Stimulated activated CD8-positive, alpha-beta memory T cell treated with anti-CD3 and anti-CD28 coated beads, Interleukin-4, amount 100 ng/mL, for 1 hour (primary cell): Measurements from ENCODE around the gene ARHGAP4.
A peak's percentile ranks its signal among the peaks of the same experiment; 100 is the strongest.

ENCODE experiments used
- DNase-seq, 2 donors: peaks; one replicate each; pipeline ENCODE4 v3.0.0-alpha.2; 2020; ENCODE audit warnings: low read depth in 2 of 2, low spot score in 1 of 2

Gene ARHGAP4

DNA sequence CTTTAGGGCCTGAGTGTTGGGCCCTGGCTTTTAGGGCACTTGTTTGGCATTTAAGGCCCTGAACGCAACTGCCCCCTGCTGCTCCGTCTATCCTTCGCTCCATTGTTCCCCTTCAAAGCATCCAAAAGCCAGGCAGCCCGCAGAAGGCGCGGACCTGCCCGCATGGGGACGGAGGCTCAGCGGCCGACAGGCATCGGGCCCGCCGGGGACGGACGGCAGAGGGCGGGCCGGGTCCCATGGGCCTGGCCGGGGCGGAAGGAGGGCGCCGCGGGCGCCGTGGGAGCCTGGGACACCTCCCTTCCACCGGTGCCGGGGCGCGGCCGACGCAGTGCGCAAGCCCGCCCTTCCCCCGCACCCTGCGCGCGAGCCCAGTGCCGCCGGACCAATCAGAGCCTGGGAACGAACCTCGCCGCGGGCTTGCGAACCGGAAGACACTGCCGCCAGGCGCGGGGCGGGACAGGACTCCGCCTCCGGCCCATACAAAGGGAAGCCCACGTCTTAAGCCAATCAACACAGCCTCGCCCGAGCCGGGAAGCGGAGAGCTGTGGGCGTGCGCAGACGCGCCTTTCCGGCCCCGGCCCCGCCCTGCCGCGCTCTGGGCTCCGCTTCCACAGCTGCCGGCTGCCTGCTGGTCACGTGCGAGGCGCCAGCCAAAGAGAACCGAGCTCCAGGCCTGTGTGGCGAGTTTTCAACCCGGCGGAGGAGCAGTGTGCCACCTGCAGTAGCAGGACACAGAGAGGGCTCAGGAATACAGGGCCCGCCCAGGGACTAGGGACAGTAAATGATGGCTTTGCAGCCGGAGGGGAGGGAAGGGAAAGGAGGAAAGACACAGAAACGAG, 2.1 kb upstream of the ARHGAP4 start:
- DNase-seq = peak; percentile 80 to 83

DNA sequence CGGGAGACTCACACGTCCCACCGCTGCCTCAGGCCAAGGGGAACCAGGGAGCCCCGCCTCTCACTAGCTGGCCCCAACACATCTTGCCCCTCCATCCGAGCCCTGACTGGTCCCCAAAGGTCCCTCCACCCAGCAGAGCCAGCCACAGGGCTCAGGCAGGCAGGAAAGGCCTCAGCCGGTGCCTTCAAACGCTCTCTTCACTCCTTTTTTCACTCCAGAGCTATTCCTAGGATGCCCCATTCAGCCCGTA, 1.5 kb upstream of the ARHGAP4 start:
- no peak for DNase-seq

DNA sequence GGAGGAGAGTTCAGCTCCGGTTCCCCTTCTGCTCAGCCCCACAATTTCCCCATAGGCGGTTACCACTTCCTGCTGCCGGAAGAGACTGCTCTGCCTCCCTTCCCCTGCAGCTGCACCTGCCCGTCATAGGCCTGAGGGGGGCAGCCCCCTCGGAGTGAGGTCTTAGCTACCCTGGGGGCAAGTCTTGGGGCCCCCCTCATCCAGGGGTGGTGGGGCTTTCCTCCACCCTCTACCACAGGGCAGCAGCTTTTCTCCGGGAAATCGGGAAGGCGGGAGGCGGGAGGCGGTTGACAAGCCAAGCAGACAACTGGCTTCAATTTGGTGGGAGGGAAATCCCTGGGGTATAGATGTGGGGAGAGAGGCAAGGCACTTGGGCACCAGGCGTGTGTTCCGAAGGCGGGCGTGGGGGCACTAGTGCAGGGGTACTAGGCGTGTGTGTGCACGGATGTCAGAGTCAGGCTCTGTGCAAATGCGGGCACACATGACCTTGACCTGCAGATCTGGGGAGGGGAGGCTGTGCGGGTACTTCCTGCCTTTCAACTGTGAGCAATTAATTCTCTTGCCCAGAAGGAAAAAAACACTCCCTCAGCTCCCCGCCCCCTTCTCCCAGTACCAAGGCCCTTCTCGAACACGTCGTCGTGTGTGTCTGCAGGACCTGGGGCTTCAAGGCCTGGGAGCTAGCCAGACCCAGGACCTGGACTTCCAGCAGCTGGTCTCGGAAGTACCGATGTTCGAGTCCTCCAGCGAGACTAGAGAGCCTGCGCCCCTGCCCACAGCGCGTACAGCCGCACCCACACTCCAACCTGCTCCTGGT, 1.0 kb upstream of the ARHGAP4 start:
- peak; percentile 42 to 49 for DNase-seq

DNA sequence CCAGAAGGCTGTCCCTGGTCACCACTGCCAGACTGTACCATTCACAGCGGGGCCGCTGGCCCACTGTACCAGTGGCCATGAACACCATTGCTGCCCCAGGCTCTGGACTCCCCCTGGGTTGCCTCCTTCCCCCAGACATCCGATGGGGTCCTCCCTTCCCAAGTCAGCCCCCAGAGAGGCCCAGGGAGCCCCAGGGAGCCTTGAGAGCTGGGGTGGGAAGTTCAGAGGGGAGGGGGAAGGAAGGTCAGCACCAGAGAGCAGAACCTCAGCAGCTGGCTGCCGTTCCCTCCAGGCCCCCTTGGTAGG, 441 bp upstream of the ARHGAP4 start:
- no peak for DNase-seq

DNA sequence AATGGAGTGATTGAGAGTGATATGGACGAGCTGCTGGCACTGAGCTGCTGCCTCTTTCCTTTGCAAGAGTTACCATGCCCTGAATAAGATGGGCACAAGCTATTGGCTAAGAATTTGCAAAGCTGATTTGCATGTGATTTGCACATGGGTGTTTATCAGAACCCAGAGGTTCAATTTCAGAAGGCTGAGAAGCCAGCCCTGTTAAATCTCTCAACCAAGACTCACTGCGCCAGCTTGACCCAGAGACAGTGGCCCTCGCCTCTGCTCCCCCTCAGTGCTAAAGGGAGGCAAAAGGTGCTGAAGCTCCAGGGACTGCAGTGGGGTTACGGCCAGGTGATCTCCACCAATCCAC, 701 bp downstream of the ARHGAP4 start:
- no peak for DNase-seq

DNA sequence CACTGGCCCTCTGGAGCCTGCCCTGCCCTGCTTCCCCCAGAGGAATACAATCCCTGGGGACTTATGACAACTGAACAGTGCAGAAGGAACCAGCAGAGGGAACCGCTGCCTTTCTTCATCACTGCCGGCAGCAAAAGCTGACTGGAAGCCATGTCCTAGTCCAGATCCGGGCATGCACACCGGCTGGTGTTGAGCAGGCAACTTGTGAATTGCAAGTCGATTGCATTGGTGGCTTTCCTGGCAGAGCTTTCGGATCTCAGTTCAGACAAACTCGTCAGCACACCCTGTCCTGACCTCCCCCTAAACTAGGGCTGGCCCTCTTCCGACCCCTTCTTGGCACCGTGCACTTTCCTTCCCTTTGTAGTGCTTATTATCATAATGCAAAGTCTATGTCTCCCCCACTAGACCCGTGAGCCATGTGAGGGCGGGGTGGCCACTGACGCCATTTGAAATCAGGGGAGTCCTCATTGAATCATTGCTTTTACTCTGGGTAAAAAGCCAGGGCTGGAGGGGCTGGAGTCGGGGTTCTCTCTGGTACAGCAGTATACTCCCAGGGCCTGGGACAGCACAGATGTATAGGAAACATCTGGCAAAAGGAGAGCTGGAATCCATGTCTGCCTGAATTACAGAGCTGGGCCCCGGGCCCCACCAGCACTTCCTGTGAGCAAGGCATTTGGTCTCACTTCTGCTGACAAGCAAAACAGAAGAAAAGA, 1.8 kb downstream of the ARHGAP4 start:
- no peak for DNase-seq

DNA sequence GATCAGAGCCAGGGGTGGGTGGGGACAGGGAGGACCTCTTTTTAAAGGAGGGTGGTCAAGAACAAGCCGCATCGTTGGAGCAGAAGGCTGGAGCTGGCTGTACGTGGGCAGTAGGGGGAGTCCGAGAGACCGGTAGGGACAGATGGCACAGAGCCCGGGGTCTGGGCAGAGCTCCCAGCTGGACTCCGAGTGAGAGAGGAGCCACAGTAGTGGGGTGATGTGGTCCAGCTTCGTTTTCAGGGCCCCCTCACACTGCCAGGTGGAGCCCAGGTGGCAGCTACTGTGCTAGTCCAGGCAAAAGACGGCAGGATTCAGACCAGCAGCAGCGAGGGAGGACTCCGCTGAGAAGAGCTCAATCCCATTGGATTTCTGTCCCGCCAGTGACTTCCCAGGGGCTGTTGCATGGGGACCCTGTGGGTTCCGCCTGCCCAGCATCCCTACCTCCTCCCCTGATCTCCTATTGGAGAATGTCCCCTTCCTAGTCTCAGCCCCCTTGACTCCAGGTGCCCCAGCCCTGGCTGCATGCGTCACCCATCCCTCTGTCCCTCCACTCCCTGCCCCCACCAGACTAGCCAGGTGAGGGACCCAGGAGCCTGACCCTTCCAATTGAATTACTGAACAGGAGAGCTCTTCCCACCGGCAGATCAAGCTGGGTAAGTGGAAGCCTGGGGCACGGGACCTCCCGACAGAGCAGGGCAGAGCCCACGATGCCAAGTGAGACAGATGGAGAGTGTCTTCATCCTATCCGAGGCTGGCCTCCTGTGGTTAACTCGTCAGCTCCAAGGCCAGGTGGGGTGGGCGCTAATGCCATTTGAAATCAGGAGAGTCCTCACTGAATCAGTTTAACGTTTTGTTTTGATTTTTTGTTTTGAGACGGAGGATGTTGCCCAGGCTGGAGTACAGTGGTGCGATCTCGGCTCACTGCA, 2.9 kb downstream of the ARHGAP4 start:
- DNase-seq = no peak

DNA sequence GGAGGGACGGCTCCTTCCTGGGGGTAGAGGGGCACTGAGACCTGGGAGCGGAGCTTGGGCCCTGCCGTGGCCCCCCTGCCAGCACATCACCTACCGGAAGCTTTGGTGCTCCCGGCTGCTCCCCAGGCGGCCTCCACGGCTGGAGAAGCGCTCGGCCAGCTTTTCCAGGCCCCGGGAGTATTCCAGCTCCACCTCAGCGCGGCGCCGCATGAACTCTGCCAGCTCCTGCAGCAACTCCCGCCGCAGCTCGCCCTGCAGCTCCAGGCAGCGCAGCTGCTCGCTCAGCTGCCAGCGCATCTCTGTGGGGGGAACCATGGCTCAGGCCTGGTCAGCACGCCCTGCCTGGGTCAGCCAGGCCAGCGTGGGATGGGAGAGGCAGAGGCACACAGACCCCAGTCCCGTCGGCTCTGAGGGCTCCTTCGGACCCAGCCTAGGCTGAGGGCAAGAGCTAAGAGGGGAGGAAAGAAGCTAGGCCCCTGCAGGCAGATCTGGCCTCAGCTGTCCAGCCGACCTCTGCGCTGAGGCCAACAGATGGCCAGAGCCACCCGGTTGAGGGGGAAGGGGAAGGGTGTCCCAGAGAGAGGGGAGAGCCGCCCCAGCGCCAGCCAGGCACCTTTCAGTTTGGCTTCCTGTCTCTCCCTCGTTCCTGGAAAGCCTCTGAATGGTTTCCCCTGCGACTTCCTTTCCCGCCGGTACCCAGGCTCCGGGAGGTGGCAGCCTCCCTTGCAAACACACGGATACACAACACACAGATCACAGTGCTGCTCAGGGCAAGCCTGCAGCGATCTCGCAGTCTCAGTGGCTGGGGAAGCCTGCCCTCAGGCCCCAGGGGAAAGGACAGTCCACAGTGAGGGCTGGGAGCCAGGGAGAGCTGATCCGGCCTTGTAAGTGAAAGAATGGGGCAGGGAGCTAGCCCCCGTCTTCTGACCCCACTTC, 4.3 kb downstream of the ARHGAP4 start:
- no peak for DNase-seq

DNA sequence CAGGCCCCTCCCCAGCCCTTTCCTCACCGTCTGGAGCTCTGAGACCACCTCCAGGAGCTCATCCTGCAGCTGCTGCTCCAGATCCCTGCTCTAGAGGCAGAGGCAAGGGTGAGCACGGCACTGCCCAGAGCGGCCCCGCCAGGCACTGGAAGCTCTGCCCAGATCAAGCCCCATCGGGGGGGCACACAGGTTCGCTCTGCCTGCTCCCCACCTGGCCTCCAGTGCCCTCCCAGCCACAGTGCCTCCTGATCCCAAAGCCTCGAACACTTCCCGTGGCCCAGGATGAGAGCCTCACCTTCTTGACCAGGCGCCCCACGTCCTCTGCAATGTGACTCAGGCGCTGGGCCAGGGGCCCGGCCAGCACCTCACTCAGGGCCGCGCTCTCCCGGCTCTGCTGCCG, 5.0 kb downstream of the ARHGAP4 start:
- no peak for DNase-seq

DNA sequence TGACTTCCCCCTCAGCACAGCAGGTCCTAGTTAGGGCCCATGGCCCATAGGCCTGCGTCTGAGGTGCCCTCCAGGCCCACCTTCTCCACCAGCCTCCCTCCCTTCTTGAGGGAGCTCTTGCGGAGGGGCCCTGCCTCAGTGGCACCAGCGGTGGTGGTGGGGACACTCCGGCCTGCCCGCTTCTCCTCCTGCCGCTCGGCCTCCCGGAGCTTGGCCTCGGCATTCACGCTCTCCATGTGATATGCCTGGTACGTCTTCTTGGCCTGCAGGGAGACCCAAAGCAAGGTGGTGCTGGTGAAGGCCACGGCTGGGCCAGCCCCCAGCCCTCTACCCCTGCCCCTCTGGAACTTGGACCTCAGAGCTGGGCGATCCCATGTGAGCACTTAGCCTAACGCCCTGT, 5.5 kb downstream of the ARHGAP4 start:
- DNase-seq = no peak

DNA sequence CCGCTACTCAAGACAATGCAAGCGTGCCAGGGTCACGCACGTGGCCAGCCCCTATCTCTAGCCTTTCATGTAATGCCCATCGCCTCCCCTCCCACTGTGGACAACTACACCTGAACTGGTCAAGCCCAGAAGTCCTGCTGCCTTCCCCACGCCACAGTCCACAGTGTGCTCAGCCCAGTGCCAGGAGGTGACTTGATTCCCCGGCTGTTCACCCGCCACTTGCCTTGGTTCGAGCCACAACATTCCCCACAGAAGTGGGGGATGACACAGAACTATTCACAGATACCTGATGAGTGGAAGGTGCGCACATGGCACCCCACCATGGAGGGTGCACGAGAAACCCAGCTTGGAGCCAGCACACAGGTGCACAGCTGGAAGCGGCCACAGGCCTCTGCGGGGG, 6.8 kb downstream of the ARHGAP4 start:
- DNase-seq = no peak

DNA sequence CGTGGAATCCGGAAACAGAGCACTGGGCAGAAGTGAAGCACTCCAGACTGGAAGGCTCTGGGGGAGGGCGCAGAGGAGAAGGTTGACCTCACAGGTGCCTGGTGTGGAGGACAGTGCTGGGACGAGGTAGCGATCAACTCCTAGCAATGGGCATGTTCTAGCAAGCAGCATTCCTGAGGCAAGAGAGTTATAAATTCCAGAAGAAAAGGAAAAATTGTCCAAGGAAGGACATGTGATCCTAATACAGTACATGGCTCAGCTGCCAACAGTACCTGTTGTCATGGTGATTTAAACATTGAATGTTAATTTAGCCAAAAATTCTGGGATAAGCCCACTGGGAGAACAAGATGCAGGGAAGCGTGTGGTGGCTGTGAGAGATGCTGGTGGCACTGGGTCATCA, 8.2 kb downstream of the ARHGAP4 start:
- no peak for DNase-seq

DNA sequence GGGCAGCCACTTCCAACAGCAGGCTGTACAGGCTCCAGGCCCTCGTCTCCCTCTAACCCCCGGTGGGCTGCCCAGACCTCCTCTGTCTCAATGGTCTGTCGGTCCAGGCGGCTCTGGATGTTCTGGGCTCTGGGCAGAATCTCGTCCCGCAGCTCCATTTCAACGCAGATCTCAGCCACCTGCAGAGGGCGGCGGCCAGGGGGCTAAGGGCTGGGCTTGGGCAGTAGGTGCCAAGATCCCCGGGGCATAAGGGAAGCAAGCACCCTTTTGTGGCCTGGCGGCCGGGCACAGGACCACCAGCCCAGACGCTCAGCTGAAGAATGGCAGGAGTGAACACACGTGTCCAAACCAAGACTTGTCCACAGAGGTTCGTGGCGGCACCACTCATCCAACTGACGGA, 12.4 kb downstream of the ARHGAP4 start:
- no peak for DNase-seq

DNA sequence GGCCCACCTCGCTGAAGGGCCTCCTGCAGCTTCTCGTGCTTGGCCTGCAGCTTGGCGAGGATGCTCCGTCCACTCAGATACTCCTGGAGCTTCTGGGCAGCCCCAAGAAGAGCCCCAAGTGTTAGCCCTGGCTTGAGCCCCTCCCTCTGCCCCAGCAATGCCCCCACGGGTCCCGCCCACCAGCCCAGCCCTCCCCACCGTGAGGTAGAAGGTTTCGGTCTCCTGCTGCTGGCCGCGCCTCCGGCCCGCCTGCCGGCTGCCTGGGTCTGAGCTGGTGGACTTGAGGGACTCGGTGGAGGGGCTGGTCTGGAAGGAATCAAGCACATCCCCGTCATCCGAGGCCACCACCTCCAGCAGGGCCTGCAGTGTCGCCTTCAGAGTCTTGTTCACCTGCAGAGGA, 12.9 kb downstream of the ARHGAP4 start:
- no peak for DNase-seq

DNA sequence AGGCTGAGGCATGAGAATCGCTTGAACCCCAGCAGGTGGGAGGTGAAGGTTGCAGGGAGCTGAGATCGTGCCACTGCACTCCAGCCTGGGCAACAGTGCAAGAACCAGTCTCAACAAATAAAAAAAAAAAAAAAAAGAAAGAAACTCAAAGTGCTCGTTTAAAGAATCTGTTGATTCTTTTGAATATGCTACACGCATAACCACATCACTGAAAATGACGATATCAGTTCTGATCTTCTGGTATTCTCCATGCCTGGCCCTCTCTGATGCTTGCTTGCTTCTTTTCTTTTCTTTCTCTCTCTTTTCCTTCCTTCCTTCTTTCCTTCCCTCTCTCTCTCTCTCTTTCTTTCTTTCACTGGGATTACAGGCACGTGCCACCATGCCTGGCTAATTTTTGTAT, 14.3 kb downstream of the ARHGAP4 start:
- DNase-seq = no peak

DNA sequence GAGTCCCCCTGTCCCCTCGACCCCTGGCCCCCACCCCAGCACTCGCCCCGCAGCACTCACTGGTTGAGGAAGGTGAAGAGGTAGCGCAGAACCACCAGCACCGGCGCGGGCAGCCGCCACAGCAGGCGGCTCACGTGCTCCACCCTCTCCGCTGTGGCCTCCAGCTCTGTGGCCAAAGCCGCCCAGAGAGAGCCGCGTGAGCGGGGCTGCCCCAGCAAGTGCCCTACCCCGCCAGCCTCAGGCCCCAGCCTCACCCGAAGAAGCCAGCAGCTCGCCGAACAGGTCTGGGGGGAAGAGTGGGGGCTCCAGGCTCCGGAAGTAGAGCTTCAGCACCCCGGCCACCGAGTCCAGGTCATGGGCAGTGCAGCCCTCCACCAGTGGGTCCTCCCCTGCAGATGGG, 15.6 kb downstream of the ARHGAP4 start:
- no peak for DNase-seq

DNA sequence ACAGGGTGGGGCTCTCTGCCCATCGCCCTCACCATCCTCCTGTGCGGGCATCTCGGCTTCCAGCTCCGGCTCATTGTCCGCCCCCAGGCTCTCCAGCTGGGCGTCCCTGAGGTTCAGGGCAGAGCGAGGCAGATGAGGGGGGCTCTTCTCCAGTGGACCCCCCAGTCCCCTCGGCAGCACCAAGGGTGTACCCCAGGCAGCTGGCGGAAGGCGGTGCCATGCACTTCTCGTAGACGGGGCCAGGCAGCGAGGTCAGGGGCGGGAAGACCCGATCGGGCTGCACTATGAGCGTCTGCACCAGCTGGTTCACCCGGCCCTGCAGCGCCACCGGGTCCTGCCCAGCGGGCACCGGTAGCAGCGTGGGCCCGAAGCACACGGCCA, 16.1 kb downstream of the ARHGAP4 start:
- DNase-seq = no peak

DNA sequence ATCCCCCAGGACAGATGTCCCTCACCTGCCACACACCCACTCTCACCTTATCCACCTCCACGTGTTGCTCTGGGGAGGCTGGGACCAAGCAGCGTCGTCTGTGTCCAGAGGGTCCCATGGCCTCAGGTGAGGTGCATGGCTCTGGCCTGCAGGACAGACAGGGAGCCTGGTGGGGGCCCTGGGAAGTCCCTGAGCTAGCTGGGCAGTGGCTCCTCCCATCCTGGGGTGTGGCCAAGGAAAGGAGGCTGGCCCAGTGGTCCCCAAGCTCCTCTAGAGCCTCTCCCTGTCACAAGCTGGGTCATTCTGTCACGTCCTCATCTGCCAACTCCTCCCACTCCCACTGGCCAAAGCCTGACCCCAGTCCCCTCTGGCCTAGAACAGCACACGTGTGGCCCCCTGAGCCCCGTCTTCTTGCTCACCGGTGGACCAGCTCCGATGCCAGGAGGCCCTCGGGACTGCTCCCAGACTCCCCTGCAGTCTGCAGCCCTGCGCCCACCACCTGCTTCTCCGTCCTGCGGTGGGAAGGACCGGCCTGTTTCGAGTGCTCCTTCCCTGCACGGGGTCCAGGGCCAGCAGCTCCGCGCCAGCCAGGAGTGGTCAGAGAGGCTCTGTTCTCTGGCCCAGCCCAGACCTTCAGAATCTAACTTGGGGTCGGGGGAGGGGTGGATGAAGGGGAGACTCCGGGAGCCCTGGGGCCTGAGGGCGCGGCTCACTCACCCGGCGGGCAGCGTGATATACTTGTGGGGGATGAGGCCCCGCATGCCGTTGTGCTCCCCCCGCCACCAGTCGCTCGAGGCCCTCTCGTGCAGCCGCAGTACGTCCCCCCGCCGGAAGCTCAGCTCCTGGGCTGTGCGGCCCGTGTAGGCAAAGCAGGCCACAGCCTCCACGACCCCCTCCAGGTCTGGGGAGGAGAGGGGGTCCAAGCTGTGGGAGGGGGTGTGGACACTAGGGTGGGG, 16.8 kb downstream of the ARHGAP4 start:
- DNase-seq = no peak

DNA sequence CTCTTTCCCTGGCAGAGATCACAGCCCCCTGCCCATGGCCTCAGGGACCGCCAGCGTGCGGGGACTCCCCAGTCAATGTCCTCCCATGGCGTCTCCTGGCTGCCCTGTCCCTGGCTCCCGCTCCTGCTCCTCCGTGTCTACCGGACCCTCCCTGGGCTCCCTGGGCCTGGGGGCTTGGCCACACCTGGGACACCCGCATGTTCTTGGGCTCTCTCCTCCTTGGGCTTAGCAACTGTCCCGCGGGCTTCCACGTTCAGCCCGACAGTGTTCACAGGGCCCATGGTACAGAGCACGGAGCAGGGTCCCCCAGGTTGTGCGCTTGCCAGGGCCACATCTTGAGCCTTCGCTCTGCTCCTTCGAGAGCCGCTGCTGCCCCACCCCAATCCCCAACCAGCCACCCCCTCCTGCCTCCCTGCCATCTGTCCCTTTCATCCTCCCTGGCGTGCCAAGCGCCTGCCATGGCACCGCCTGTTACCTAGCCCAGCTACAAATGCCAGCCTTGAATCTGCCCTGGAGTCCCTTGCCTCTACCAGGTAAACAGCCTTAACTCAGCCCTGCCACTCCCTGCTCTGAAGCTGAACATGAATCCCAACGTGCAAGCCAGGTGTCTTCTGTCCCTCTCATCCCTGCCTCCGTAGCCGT, 17.7 kb downstream of the ARHGAP4 start:
- DNase-seq = no peak
